Body of pancreas (tissue), 4 donors: ENCODE measurements around the gene TPO.

Source experiments
- CTCF ChIP-seq, 7 experiments: fragments of 450-650 bp in 4 of 7; fragments of 200-600 bp in 3 of 7; sonication (generic) in 3 of 7; IDR thresholded peaks; one replicate each; pipeline ENCODE4 v1.5.1; 2016 to 2019; ENCODE audit warnings: antibody characterized with exemption in 7 of 7
- POLR2A ChIP-seq, 3 donors: fragments of 450-650 bp; IDR thresholded peaks; one replicate each; pipeline ENCODE4 v1.6.1; 2016; ENCODE audit warnings: antibody characterized with exemption in 3 of 3, mild to moderate bottlenecking in 2 of 3

GRCh38 chr2:1377473-1377872, 35.8 kb upstream of the TPO start:
- no peak for TF ChIP-seq POLR2A (IDR thresholded peaks at IDR 0.05)
- TF ChIP-seq CTCF (IDR thresholded peaks at IDR 0.05): no peak
